ENCODE measurements around the gene SUCLG2. TPM values are rescaled to one million over a fixed set of nuclear protein-coding genes. Genes with fewer than 3 reads are reported as not detected.
"Not testable (repeated sequence)": the region's sequence is repeated elsewhere in the genome, so short reads cannot be mapped to it uniquely, and the experiment has no call there.

SUCLG2 gene
- total RNA-seq, 1 experiment from 2014 or later, result 59.4 TPM

DNA sequence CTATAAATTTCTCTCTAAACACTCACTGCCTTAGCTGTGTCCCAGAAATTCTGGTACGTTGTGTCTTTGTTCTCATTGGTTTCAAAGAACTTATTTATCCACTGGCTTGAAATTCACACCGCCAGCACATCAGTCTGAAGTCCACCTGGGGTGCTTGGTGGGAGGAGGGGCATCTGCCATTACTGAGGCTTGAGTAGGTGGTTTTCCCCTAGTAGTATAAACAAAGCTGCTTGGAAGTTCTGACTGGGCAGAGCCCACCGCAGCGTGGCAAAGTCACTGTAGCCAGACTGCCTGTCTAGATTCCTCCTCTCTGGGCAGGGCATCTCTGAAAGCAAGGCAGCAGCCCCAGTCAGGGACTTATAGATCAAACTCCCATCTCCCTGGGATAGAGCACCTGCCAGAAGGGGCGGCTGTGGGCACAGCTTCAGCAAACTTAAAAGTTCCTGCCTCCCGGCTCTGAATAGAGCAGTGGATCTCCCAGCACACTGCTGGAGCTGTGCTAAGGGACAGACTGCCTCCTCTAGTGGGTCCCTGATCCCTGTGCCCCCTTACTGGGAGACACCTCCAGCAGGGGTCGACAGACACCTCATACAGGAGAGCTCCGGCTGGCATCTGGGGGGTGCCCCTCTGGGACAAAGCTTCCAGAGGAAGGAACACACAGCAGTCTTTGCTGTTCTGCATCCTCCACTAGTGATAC is 114.1 kb downstream of the SUCLG2 start:
- H2AFZ ChIP-seq, result no peak overlapping the region
- no peaks in the 10 kb centered on the region for H3K9me2 ChIP-seq (ENCODE audit: insufficient read depth)
- CTCF ChIA-PET, result no interaction called here
- no peaks in the 10 kb centered on the region for H3K79me2 ChIP-seq (ENCODE audit: low read depth)
- H3K27me3 ChIP-seq (ENCODE audit: insufficient read depth, low read depth), result no peaks in the 10 kb centered on the region
- H3K27ac ChIP-seq, result no peak overlapping the region
- no peaks in the 10 kb centered on the region for H4K20me1 ChIP-seq (ENCODE audit: insufficient read depth)
- POLR2A ChIA-PET (ENCODE audit: unreplicated experiment), result no interaction called here
- no TSS peak for BruUV-seq (replicated peaks)
- DNase-seq, result no peak
- H3K4me3 ChIP-seq, result no peak overlapping the region
- intact Hi-C loops (cut with micrococcal nuclease; ENCODE audit: unreplicated experiment), result no loop called here
- TF ChIP-seq, protein P1, sequence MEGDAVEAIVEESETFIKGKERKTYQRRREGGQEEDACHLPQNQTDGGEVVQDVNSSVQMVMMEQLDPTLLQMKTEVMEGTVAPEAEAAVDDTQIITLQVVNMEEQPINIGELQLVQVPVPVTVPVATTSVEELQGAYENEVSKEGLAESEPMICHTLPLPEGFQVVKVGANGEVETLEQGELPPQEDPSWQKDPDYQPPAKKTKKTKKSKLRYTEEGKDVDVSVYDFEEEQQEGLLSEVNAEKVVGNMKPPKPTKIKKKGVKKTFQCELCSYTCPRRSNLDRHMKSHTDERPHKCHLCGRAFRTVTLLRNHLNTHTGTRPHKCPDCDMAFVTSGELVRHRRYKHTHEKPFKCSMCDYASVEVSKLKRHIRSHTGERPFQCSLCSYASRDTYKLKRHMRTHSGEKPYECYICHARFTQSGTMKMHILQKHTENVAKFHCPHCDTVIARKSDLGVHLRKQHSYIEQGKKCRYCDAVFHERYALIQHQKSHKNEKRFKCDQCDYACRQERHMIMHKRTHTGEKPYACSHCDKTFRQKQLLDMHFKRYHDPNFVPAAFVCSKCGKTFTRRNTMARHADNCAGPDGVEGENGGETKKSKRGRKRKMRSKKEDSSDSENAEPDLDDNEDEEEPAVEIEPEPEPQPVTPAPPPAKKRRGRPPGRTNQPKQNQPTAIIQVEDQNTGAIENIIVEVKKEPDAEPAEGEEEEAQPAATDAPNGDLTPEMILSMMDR (conservative IDR thresholded peaks at IDR 0.05), result no peak
- no peak for TF ChIP-seq EZH2 (IDR thresholded peaks at IDR 0.05; ENCODE audit: low read depth)
- H3K36me3 ChIP-seq (ENCODE audit: low read depth), result no peaks in the 10 kb centered on the region
- no peaks in the 10 kb centered on the region for H3F3A ChIP-seq (ENCODE audit: insufficient read depth, low read depth)
- H3K4me2 ChIP-seq, result no peak overlapping the region
- no peaks in the 10 kb centered on the region for H3K9me3 ChIP-seq (ENCODE audit: insufficient read depth, low read depth)
- H3K4me1 ChIP-seq (replicated peaks; ENCODE audit: insufficient read depth), result no peaks in the 10 kb centered on the region

DNA sequence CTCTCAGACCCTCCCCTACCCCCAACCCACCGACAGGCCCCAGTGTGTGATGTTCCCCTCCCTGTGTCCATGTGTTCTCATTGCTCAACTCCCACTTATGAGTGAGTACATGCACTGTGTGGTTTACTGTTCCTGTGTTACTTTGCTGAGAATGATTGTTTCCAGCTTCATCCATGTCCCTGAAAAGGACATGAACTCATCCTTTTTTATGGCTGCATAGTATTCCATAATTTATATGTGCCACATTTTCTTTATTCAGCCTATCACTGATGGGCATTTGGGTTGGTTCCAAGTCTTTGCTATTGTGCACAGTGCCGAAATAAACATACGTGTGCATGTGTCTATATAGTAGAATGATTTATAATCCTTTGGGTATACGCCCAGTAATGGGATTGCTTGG is 117.2 kb downstream of the SUCLG2 start:
- POLR2A ChIA-PET (ENCODE audit: unreplicated experiment); H3K27ac ChIP-seq; H4K20me1 ChIP-seq (ENCODE audit: insufficient read depth); DNase-seq; H3K4me1 ChIP-seq (replicated peaks; ENCODE audit: insufficient read depth); CTCF ChIA-PET; H3K36me3 ChIP-seq (ENCODE audit: low read depth); H3K79me2 ChIP-seq (ENCODE audit: low read depth); H3K9me3 ChIP-seq (ENCODE audit: insufficient read depth, low read depth); H3F3A ChIP-seq (ENCODE audit: insufficient read depth, low read depth); H2AFZ ChIP-seq; intact Hi-C loops (cut with micrococcal nuclease; ENCODE audit: unreplicated experiment); H3K27me3 ChIP-seq (ENCODE audit: insufficient read depth, low read depth); H3K4me2 ChIP-seq; H3K9me2 ChIP-seq (ENCODE audit: insufficient read depth); H3K4me3 ChIP-seq; BruUV-seq (replicated peaks): not testable (repeated sequence)

DNA sequence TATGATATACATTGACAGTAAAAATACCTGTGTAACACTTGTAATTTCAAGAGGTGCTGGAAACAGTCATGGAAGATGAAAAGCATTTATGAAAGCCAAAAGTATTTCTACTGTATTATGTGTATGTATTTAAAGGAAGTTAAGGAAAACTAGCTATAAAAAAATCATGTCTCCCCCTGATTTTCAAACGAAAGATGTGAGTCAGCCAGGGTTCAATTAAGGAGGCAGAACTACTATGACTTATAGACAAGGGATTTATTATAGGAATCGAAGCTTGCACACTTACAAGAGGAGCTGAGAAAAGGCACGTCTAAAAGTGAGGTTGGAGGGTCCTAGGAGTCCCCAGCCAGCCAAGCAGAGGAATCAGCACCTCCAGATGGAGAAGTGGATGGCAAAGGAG is 119.4 kb downstream of the SUCLG2 start:
- ChIA-PET CTCF (no interaction called here), POLR2A (ENCODE audit: unreplicated experiment) (no interaction called here)
- Histone ChIP-seq H3K36me3 (ENCODE audit: low read depth) (no peaks in the 10 kb centered on the region), H3K27ac (no peak overlapping the region), H3K4me2 (no peak overlapping the region), H3K4me1 (replicated peaks; ENCODE audit: insufficient read depth) (no peaks in the 10 kb centered on the region), H2AFZ (no peak overlapping the region), H4K20me1 (ENCODE audit: insufficient read depth) (no peaks in the 10 kb centered on the region), H3K4me3 (no peak overlapping the region), H3K79me2 (ENCODE audit: low read depth) (no peaks in the 10 kb centered on the region), H3F3A (ENCODE audit: insufficient read depth, low read depth) (no peaks in the 10 kb centered on the region), H3K9me2 (ENCODE audit: insufficient read depth) (no peaks in the 10 kb centered on the region), H3K9me3 (ENCODE audit: insufficient read depth, low read depth) (no peaks in the 10 kb centered on the region), H3K27me3 (ENCODE audit: insufficient read depth, low read depth) (no peaks in the 10 kb centered on the region)
- DNase-seq, result no peak
- TF ChIP-seq, protein P1 (conservative IDR thresholded peaks at IDR 0.05), result no peak
- TF ChIP-seq EZH2 (IDR thresholded peaks at IDR 0.05; ENCODE audit: low read depth), result no peak
- no TSS peak for BruUV-seq (replicated peaks)
- intact Hi-C loops (cut with micrococcal nuclease; ENCODE audit: unreplicated experiment), result no loop called here

DNA sequence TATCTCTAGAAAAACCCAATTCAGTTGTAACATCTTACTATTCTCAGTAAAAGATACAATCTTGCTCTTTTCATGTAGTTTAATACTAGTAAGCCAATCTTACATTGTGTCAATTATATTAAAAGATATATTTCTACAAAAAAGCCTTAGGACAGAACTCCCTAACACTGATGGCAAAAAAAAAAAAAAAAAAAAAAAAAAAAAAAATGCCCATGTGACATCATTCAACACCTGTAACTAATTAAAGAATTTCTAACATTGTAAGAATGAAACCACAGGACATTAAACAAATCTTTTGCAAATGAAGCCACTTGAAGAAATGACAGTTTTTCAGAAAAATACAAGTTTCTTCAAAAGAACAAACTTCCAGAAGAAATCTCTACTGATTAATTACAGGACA is 119.8 kb downstream of the SUCLG2 start:
- H4K20me1 ChIP-seq (ENCODE audit: insufficient read depth), result no peaks in the 10 kb centered on the region
- H3K4me1 ChIP-seq (replicated peaks; ENCODE audit: insufficient read depth), result no peaks in the 10 kb centered on the region
- no peaks in the 10 kb centered on the region for H3K27me3 ChIP-seq (ENCODE audit: insufficient read depth, low read depth)
- no peak for DNase-seq
- BruUV-seq (replicated peaks), result no TSS peak
- POLR2A ChIA-PET (ENCODE audit: unreplicated experiment), result no interaction called here
- no peak overlapping the region for H2AFZ ChIP-seq
- intact Hi-C loops (cut with micrococcal nuclease; ENCODE audit: unreplicated experiment), result no loop called here
- H3K27ac ChIP-seq, result no peak overlapping the region
- TF ChIP-seq, protein P1 (conservative IDR thresholded peaks at IDR 0.05), result no peak
- no peak for TF ChIP-seq EZH2 (IDR thresholded peaks at IDR 0.05; ENCODE audit: low read depth)
- H3K79me2 ChIP-seq (ENCODE audit: low read depth), result no peaks in the 10 kb centered on the region
- no peak overlapping the region for H3K4me3 ChIP-seq
- no peaks in the 10 kb centered on the region for H3K36me3 ChIP-seq (ENCODE audit: low read depth)
- H3K9me3 ChIP-seq (ENCODE audit: insufficient read depth, low read depth), result no peaks in the 10 kb centered on the region
- H3K9me2 ChIP-seq (ENCODE audit: insufficient read depth), result no peaks in the 10 kb centered on the region
- CTCF ChIA-PET, result no interaction called here
- H3F3A ChIP-seq (ENCODE audit: insufficient read depth, low read depth), result no peaks in the 10 kb centered on the region
- H3K4me2 ChIP-seq, result no peak overlapping the region
